Small intestine (tissue), 7 donors: ENCODE data around the gene RNASET2. TPM values are rescaled to one million over a fixed set of nuclear protein-coding genes. Genes with fewer than 3 reads are reported as not detected.

Experiments used
- DNase-seq, 2 donors: peaks; one replicate each; pipeline versions ENCODE4 v3.0.0 to v3.0.0-alpha.2; 2013
- FAIRE-seq: peaks from 2 replicates; lab custom pipeline; 2012; peaks lifted over from hg19 to GRCh38; lab: Jason Lieb, UNC
- H3K27ac ChIP-seq, 3 donors: one replicate each; pipeline ENCODE4 v1.5.1; 2013; ENCODE audit warnings: low read length in 2 of 3, mild to moderate bottlenecking in 2 of 3, control low read depth in 1 of 3, inconsistent platforms in 1 of 3, low read depth in 1 of 3, moderate library complexity in 1 of 3
- H3K27me3 ChIP-seq, 3 donors: one replicate each; pipeline ENCODE4 v1.6.1; 2013; ENCODE audit warnings: low read length in 3 of 3, inconsistent platforms in 1 of 3; ENCODE audit not compliant: control insufficient read depth in 3 of 3, insufficient read depth in 3 of 3
- H3K36me3 ChIP-seq, 3 donors: one replicate each; pipeline ENCODE4 v1.6.1; 2013; ENCODE audit warnings: low read length in 3 of 3, inconsistent platforms in 1 of 3, low read depth in 1 of 3, mild to moderate bottlenecking in 1 of 3, moderate library complexity in 1 of 3; ENCODE audit not compliant: control insufficient read depth in 3 of 3, insufficient read depth in 2 of 3
- H3K4me1 ChIP-seq, 3 donors: one replicate each; pipeline ENCODE4 v1.6.1; 2013; ENCODE audit warnings: low read length in 2 of 3, inconsistent platforms in 1 of 3, low read depth in 1 of 3, mild to moderate bottlenecking in 1 of 3, moderate library complexity in 1 of 3; ENCODE audit not compliant: control insufficient read depth in 3 of 3, insufficient read depth in 2 of 3
- H3K4me3 ChIP-seq, 3 donors: one replicate each; pipeline ENCODE4 v1.5.1; 2013; ENCODE audit warnings: low read length in 3 of 3, control low read depth in 1 of 3, inconsistent platforms in 1 of 3, low read depth in 1 of 3, mild to moderate bottlenecking in 1 of 3, moderate library complexity in 1 of 3
- H3K9me3 ChIP-seq, 2 donors: one replicate each; pipeline ENCODE4 v1.6.1; 2013; ENCODE audit warnings: low read depth in 1 of 2, low read length in 1 of 2; ENCODE audit not compliant: control insufficient read depth in 2 of 2, insufficient read depth in 1 of 2
- WGBS, 3 donors: extraction: QIAGEN DNeasy Blood & Tissue Kit; methylation state at CpG; one replicate each; pipeline ENCODE4 v1.1.7; 2013; 5-methylcytosine and 5-hydroxymethylcytosine counted together
- polyA plus RNA-seq, 4 donors: library from polyadenylated mRNA; stranded (reverse) in 3 of 4; unstranded in 1 of 4; fragments of 200-250 nt in 3 of 4; fragments of 120-200 nt in 1 of 4; gene quantifications; one replicate each; pipeline versions ENCODE4 v1.2.1 to v1.2.3, GENCODE V29; 2013
- donor health status: healthy with polysubstance abuse.
- donor health status: control.
- donor health status: control.
- donor health status: Bipolar disorder and iron deficiency.
- donor health status: healthy.

The RNASET2 gene
- polyA plus RNA-seq, 4 donors, result 25.7 to 78.5 (median 41.6) TPM

- Histone ChIP-seq H3K27ac (no peak overlapping the region), H3K27me3 (no peaks in the 10 kb centered on the region), H3K4me3 (no peak overlapping the region), H3K4me1 (no peaks in the 10 kb centered on the region), H3K36me3 (no peaks in the 10 kb centered on the region), H3K9me3 (peaks cover 0 to 3% of the 10 kb centered on the region in 2 donors)
- FAIRE-seq, result no peak
- WGBS, 3 donors, result 86 to 93% (median 91%) methylated on average over 5 of the region's 5 CpGs
- DNase-seq, result no peak
Measured at GRCh38 chr6:166911248-166911677, 45.1 kb downstream of the RNASET2 start.

GRCh38 chr6:166910601-166911000 lies 45.7 kb downstream of the RNASET2 start:
- H3K27ac ChIP-seq, result no peak overlapping the region
- no peak for DNase-seq
- 92 to 97% (median 96%) methylated on average over 7 of the region's 7 CpGs for WGBS, 3 donors
- no peak overlapping the region for H3K4me3 ChIP-seq
- H3K36me3 ChIP-seq, result no peaks in the 10 kb centered on the region
- no peaks in the 10 kb centered on the region for H3K27me3 ChIP-seq
- FAIRE-seq, result no peak
- peaks cover 0 to 1% of the 10 kb centered on the region in 2 donors for H3K9me3 ChIP-seq
- H3K4me1 ChIP-seq, result no peaks in the 10 kb centered on the region

GRCh38 chr6:166908811-166909210 lies 47.5 kb downstream of the RNASET2 start:
- 69 to 75% (median 74%) methylated on average over 2 of the region's 2 CpGs for WGBS, 3 donors
- DNase-seq (no peak), FAIRE-seq (no peak)
- no peak overlapping the region for H3K4me3 ChIP-seq
- no peaks in the 10 kb centered on the region for H3K4me1 ChIP-seq
- H3K9me3 ChIP-seq, result no peaks in the 10 kb centered on the region
- no peaks in the 10 kb centered on the region for H3K36me3 ChIP-seq
- H3K27me3 ChIP-seq, result no peaks in the 10 kb centered on the region
- no peak overlapping the region for H3K27ac ChIP-seq

DNA sequence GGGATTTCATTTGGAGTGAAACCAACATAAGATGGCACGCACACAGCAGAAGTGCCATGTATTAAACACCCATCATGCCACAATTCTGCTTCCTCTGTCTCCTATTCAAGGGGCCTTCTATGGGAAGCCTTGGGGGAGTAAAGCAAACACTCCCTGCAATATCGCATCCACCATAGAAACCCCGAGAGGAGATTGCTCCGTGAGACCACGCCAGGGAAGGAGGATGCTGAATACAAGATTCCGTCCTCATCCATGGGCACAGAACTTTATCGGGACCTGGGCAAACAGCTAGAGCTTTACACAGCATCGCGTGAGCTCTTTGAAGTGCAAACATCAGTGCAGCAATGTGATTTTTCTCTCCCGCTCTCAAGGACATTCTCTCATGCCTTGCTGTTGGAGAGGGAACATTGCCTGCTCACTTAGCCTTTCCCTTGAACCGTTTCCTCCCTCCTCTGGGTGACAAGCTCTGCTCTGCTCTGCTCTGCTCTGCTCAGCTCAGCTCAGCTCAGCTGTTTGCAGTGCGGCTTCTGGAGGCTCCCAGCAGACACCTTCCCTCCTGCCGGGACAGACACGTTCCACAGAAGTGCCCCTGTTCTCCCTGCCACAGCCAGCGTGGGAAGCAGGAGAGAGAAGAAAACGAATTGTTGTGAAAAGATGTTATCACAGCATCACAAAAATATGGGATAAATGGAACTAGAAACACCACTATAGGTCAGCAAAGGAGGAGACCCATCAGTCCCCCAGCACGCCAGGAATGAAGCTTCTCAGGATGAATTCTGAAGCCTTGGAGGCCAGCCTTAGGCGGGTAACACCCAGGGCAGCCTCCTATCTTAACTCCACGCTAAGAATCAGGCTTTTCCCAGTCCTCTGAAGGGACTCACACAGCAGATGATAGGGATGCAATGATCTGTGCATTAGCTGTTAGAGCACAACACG lies 48.2 kb downstream of the RNASET2 start:
- Histone ChIP-seq H3K36me3 (no peaks in the 10 kb centered on the region), H3K27me3 (no peaks in the 10 kb centered on the region), H3K4me1 (no peaks in the 10 kb centered on the region), H3K4me3 (no peak overlapping the region), H3K9me3 (no peaks in the 10 kb centered on the region), H3K27ac (no peak overlapping the region)
- no peak for FAIRE-seq
- 83 to 88% (median 87%) methylated on average over 20 of the region's 20 CpGs for WGBS, 3 donors
- no peak for DNase-seq

DNA sequence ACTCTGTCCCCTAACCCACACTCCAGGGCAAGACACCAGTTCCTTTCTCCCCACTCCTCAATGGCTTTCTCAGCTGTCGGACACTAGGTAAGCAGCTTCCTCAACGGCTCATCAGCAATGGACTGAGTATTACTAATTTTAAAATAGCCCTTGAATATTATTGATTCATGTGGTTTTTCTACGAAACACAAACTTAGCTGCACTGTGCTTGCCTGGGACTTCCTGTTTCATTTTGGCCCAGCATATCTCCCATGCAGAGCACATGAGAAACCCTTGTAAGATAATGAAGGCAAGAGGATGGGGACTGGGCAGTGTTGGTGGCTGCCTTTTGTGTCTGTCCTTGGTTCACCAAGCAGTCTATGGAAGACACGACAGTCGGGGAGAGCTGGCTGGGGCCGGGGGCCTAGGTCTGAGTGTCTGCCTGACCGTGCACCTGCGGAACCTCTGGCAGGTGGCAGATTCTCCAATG lies 48.9 kb downstream of the RNASET2 start:
- no peak for DNase-seq
- no peaks in the 10 kb centered on the region for H3K9me3 ChIP-seq
- no peak overlapping the region for H3K4me3 ChIP-seq
- FAIRE-seq, result no peak
- 74 to 81% (median 80%) methylated on average over 8 of the region's 8 CpGs for WGBS, 3 donors
- no peaks in the 10 kb centered on the region for H3K36me3 ChIP-seq
- H3K4me1 ChIP-seq, result no peaks in the 10 kb centered on the region
- no peaks in the 10 kb centered on the region for H3K27me3 ChIP-seq
- H3K27ac ChIP-seq, result no peak overlapping the region

DNA sequence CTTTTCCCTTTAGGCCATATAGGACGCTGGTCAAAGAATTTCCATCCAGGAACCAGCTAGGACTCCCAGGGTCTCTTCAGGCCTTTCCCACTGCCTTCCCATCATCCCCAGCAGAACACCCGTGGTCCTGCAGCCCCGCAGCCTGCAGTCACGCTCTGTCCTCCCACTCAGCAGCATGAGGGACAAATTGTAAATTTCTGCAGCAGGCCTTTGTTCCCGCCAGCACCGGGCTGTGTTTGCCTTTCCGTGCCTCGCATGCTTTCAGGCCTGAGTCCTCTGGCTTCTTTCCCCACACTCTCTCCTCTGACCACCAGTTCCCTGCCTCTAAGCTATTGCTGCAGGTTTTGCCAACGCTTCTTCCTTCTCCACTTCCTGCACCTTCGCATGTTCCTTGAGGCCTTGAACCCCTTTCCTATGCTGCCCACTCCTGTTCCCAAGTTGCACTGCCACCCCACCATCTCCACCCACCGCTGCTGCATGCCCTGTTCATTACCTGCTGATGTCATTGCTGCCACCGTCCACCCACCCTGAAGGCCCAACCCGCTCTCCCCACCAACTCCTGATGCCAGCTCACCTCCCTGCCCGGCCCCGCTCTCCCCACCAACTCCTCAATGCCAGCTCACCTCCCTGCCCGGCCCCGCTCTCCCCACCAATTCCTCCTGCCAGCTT lies 49.8 kb downstream of the RNASET2 start:
- no peak for FAIRE-seq
- no peaks in the 10 kb centered on the region for H3K4me1 ChIP-seq
- DNase-seq, result no peak
- no peak overlapping the region for H3K4me3 ChIP-seq
- no peaks in the 10 kb centered on the region for H3K27me3 ChIP-seq
- no peaks in the 10 kb centered on the region for H3K9me3 ChIP-seq
- no peak overlapping the region for H3K27ac ChIP-seq
- H3K36me3 ChIP-seq, result no peaks in the 10 kb centered on the region
- WGBS, 3 donors, result 89 to 92% (median 90%) methylated on average over 17 of the region's 17 CpGs

- H3K4me1 ChIP-seq, result no peaks in the 10 kb centered on the region
- no peak overlapping the region for H3K27ac ChIP-seq
- no peaks in the 10 kb centered on the region for H3K27me3 ChIP-seq
- no peaks in the 10 kb centered on the region for H3K36me3 ChIP-seq
- no peaks in the 10 kb centered on the region for H3K9me3 ChIP-seq
- DNase-seq (no peak), FAIRE-seq (no peak)
- 85 to 94% (median 85%) methylated on average over 12 of the region's 12 CpGs for WGBS, 3 donors
- H3K4me3 ChIP-seq, result no peak overlapping the region
Measured at GRCh38 chr6:166905505-166906134, 50.7 kb downstream of the RNASET2 start.

- Histone ChIP-seq H3K36me3 (no peaks in the 10 kb centered on the region), H3K4me3 (no peak overlapping the region), H3K9me3 (no peaks in the 10 kb centered on the region), H3K4me1 (no peaks in the 10 kb centered on the region), H3K27ac (no peak overlapping the region), H3K27me3 (no peaks in the 10 kb centered on the region)
- 78 to 86% (median 79%) methylated on average over 10 of the region's 10 CpGs for WGBS, 3 donors
- DNase-seq (no peak), FAIRE-seq (no peak)
Measured at GRCh38 chr6:166905013-166905412, 51.3 kb downstream of the RNASET2 start.
